B cell (primary cell): ENCODE results near the gene CDCA7L. TPM values are rescaled to one million over a fixed set of nuclear protein-coding genes. Genes with fewer than 3 reads are reported as not detected.

Experiments used
- ATAC-seq: fragments of 200-7000 bp; cut with Tn5 transposase; one replicate; pipeline ENCODE4 v1.10.0; 2021; ENCODE audit warnings: low read depth, mild to moderate bottlenecking, moderate number of reproducible peaks, moderate library complexity
- CTCF ChIA-PET: fragments of 350-600 bp; sonication (Branson Sonifier 250); formaldehyde crosslinking; loops from one replicate; lab custom pipeline; 2021; ENCODE audit warnings: antibody characterized with exemption, inconsistent platforms; lab: Charles Lee
- POLR2A ChIA-PET: fragments of 350-600 bp; sonication (Branson Sonifier 250); formaldehyde crosslinking; loops from one replicate; lab custom pipeline; 2021; ENCODE audit warnings: antibody characterized with exemption; lab: Charles Lee
- DNase-seq: peaks from one replicate; pipeline ENCODE4 v3.0.0; 2013
- H2AFZ ChIP-seq: 2 replicates; pipeline ENCODE4 v1.6.1; 2012; ENCODE audit warnings: mild to moderate bottlenecking, low read depth, low read length; ENCODE audit not compliant: insufficient read depth, poor library complexity, severe bottlenecking
- H3K27ac ChIP-seq, 2 donors: 1 replicate in 1 of 2; 2 replicates in 1 of 2; pipeline ENCODE4 v1.5.1; 2012 to 2013; ENCODE audit warnings: low read length in 2 of 2, mild to moderate bottlenecking in 2 of 2, moderate library complexity in 1 of 2
- H3K27me3 ChIP-seq, 4 experiments: fragments of 200-600 bp in 1 of 4; sonication (generic) in 1 of 4; replicated peaks in 1 of 4; 1 replicate in 2 of 4; 2 replicates in 2 of 4; pipeline versions ENCODE4 v1.6.1 to v1.7.0; 2013 to 2016; ENCODE audit warnings: low read length in 3 of 4, mild to moderate bottlenecking in 2 of 4, mixed read lengths in 1 of 4, moderate library complexity in 1 of 4; ENCODE audit not compliant: insufficient read depth in 4 of 4, control insufficient read depth in 3 of 4; ENCODE audit errors: control extremely low read depth in 1 of 4
- H3K36me3 ChIP-seq, 2 experiments: replicated peaks in 1 of 2; 1 replicate in 1 of 2; 2 replicates in 1 of 2; pipeline versions ENCODE4 v1.6.1 to v1.7.1; 2013; ENCODE audit warnings: low read length in 1 of 2; ENCODE audit not compliant: insufficient read depth in 2 of 2, control insufficient read depth in 1 of 2; ENCODE audit errors: control extremely low read depth in 1 of 2, extremely low read depth in 1 of 2
- H3K4me1 ChIP-seq, 2 donors: fragments of 200-600 bp in 1 of 2; sonication (generic) in 1 of 2; 1 replicate in 1 of 2; 2 replicates in 1 of 2; pipeline versions ENCODE4 v1.5.1 to v1.6.1; 2013 to 2017; ENCODE audit warnings: low read length in 2 of 2; ENCODE audit not compliant: control insufficient read depth in 2 of 2, insufficient read depth in 2 of 2
- H3K4me2 ChIP-seq: replicated peaks from 2 replicates; pipeline ENCODE3; 2012; ENCODE audit warnings: mild to moderate bottlenecking, low read depth, low read length; ENCODE audit not compliant: poor library complexity, severe bottlenecking
- H3K4me3 ChIP-seq, 5 experiments: fragments of 200-600 bp in 1 of 5; sonication (generic) in 1 of 5; 1 replicate in 3 of 5; 2 replicates in 2 of 5; pipeline versions ENCODE4 v1.5.1 to v1.7.0; 2011 to 2016; ENCODE audit warnings: low read length in 4 of 5, mild to moderate bottlenecking in 4 of 5, low read depth in 2 of 5, control low read depth in 1 of 5, moderate library complexity in 1 of 5; ENCODE audit not compliant: insufficient read depth in 1 of 5; ENCODE audit errors: control extremely low read depth in 1 of 5, extremely low read depth in 1 of 5
- H3K79me2 ChIP-seq: fragments of 200-600 bp; sonication (generic); one replicate; pipeline ENCODE4 v1.6.0; 2016; ENCODE audit warnings: low read length; ENCODE audit not compliant: control insufficient read depth, insufficient read depth
- H3K9ac ChIP-seq: fragments of 200-600 bp; sonication (generic); 2 replicates; pipeline ENCODE4 v1.6.1; 2017; ENCODE audit warnings: mild to moderate bottlenecking, low read length, moderate library complexity
- H3K9me3 ChIP-seq, 3 donors: one replicate each; pipeline versions ENCODE4 v1.6.1 to v1.7.1; 2013; ENCODE audit warnings: low read length in 2 of 3; ENCODE audit not compliant: control insufficient read depth in 2 of 3, insufficient read depth in 1 of 3; ENCODE audit errors: control extremely low read depth in 1 of 3
- H4K20me1 ChIP-seq: 2 replicates; pipeline ENCODE4 v1.6.0; 2012; ENCODE audit warnings: mild to moderate bottlenecking, low read length; ENCODE audit not compliant: insufficient read depth, control insufficient read depth, poor library complexity, severe bottlenecking
- H3K27ac Mint-ChIP-seq: one replicate; pipeline ENCODE4 v1.8.0; 2021; ENCODE audit warnings: mixed read lengths
- H3K27me3 Mint-ChIP-seq: one replicate; pipeline ENCODE4 v1.8.0; 2021; ENCODE audit warnings: mixed read lengths
- H3K4me1 Mint-ChIP-seq: one replicate; pipeline ENCODE4 v1.8.0; 2021; ENCODE audit warnings: mixed read lengths
- H3K4me3 Mint-ChIP-seq: one replicate; pipeline ENCODE4 v1.8.0; 2021; ENCODE audit warnings: mixed read lengths
- H3K9me3 Mint-ChIP-seq: one replicate; pipeline ENCODE4 v1.8.0; 2022; ENCODE audit warnings: mixed read lengths; ENCODE audit not compliant: insufficient read depth
- CTCF ChIP-seq: fragments of 200-600 bp; IDR thresholded peaks from one replicate; pipeline ENCODE4 v1.8.0; 2022; ENCODE audit warnings: antibody characterized with exemption, mild to moderate bottlenecking
- EZH2 ChIP-seq: IDR thresholded peaks from 2 replicates; pipeline ENCODE4 v1.6.1; 2012; ENCODE audit warnings: borderline replicate concordance, low read depth, mild to moderate bottlenecking, moderate library complexity, low read length; ENCODE audit not compliant: insufficient read depth, poor library complexity, severe bottlenecking
- WGBS: methylation state at CpG from one replicate; pipeline ENCODE4 v1.1.5; 2013; ENCODE audit warnings: missing lambda C conversion rate; ENCODE audit not compliant: insufficient coverage; 5-methylcytosine and 5-hydroxymethylcytosine counted together
- intact Hi-C: fragments of 100-400 bp; cut with micrococcal nuclease; formaldehyde crosslinking; loops from one replicate; pipeline ENCODE4 v1.10.0; 2022
- polyA plus RNA-seq: library from polyadenylated mRNA; depleted of rRNA; stranded (reverse); fragments of >200 nt; gene quantifications from 2 replicates; pipeline ENCODE4 v1.2.3, GENCODE V29; 2012
- total RNA-seq, 2 donors: library from RNA; stranded (reverse); fragments of 120-200 nt in 1 of 2; gene quantifications; 1 replicate in 1 of 2; 2 replicates in 1 of 2; pipeline versions ENCODE4 v1.2.3 to v1.2.4, GENCODE V29; 2013 to 2022

CDCA7L gene
- total and polyA plus RNA-seq, 2 donors (not counting 1 experiment from before 2014, with no cell fraction given) = 84.0 to 129 TPM

- 94% methylated on average over 5 of the region's 6 CpGs for WGBS
- no peak overlapping the region for H3K9ac ChIP-seq
- peaks cover 25 to 28% of the 10 kb centered on the region in 2 donors for H3K4me1 ChIP-seq
- Mint-ChIP-seq H3K27me3 (no peaks in the 10 kb centered on the region), H3K27ac (no peak overlapping the region), H3K4me1 (peaks cover 20% of the 10 kb centered on the region), H3K9me3 (no peaks in the 10 kb centered on the region), H3K4me3 (no peak overlapping the region)
- CTCF ChIA-PET = no interaction called here
- no peaks in the 10 kb centered on the region for H3K36me3 ChIP-seq
- no peak overlapping the region for H3K27ac ChIP-seq
- peaks cover 0 to 10% (median 0%) of the 10 kb centered on the region in 3 donors for H3K9me3 ChIP-seq
- POLR2A ChIA-PET = no interaction called here
- no peaks in the 10 kb centered on the region for H4K20me1 ChIP-seq
- TF ChIP-seq CTCF (no peak), EZH2 (no peak)
- H3K27me3 ChIP-seq = no peaks in the 10 kb centered on the region
- DNase-seq (no peak), ATAC-seq (no peak)
- intact Hi-C loops = no loop called here
- H2AFZ ChIP-seq = no peak overlapping the region
- H3K4me3 ChIP-seq = no peak overlapping the region
- peaks cover 4% of the 10 kb centered on the region for H3K79me2 ChIP-seq
- no peak overlapping the region for H3K4me2 ChIP-seq
Measured at GRCh38 chr7:21971780-21972396, 26.2 kb upstream of the CDCA7L start.

- peaks cover 0 to 10% (median 0%) of the 10 kb centered on the region in 3 donors for H3K9me3 ChIP-seq
- DNase-seq (no peak), ATAC-seq (no peak)
- intact Hi-C loops = loop anchor here (5.0 kb wide), 1 partner anchor 613 kb away; no protein-coding TSS in a partner anchor
- CTCF ChIA-PET = interaction anchor here (0.8 to 2.0 kb wide), 2 partner anchors 8 to 31 kb away, joined by 3 to 9 read pairs; no protein-coding TSS in a partner anchor
- peaks cover 39% of the 10 kb centered on the region for H3K4me1 Mint-ChIP-seq
- no peak overlapping the region for H3K9ac ChIP-seq
- H3K4me3 ChIP-seq = no peak overlapping the region
- H3K27me3 Mint-ChIP-seq = no peaks in the 10 kb centered on the region
- no peak overlapping the region for H3K4me3 Mint-ChIP-seq
- H3K9me3 Mint-ChIP-seq = no peaks in the 10 kb centered on the region
- no peak overlapping the region for H3K27ac ChIP-seq
- peaks cover 46 to 48% of the 10 kb centered on the region in 2 donors for H3K4me1 ChIP-seq
- no peaks in the 10 kb centered on the region for H3K27me3 ChIP-seq
- H3K27ac Mint-ChIP-seq = no peak overlapping the region
- H2AFZ ChIP-seq = no peak overlapping the region
- no peaks in the 10 kb centered on the region for H3K36me3 ChIP-seq
- TF ChIP-seq EZH2 (no peak), CTCF (no peak)
- H3K4me2 ChIP-seq = no peak overlapping the region
- H3K79me2 ChIP-seq = peaks cover 4% of the 10 kb centered on the region
- H4K20me1 ChIP-seq = no peaks in the 10 kb centered on the region
- POLR2A ChIA-PET = no interaction called here
Measured at GRCh38 chr7:21969822-21970221, 24.1 kb upstream of the CDCA7L start.
